ENCODE measurements around the gene APCDD1.
"Not testable (repeated sequence)": the region's sequence is repeated elsewhere in the genome, so short reads cannot be mapped to it uniquely, and the experiment has no call there.

APCDD1 gene

DNA sequence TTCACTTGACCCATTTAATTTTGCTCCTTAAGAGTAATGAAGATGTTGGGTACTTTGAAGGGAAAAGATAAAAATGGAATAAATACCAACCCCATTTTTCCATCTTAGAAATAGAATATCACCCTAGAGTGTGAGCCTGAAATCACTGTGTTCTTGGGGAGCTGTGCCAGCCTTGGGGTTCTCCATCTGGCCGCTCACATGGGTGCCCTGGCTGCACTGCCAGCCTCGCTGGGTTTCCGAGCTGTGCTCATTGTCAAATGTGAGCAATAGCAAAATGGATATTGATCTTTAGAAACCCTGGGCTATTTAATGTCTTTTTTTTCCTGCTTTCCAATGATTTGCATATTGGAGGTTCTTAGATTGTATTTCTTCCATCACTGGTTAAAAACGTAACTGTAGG is 9.3 kb downstream of the APCDD1 start:
- DNase-seq: no peak

DNA sequence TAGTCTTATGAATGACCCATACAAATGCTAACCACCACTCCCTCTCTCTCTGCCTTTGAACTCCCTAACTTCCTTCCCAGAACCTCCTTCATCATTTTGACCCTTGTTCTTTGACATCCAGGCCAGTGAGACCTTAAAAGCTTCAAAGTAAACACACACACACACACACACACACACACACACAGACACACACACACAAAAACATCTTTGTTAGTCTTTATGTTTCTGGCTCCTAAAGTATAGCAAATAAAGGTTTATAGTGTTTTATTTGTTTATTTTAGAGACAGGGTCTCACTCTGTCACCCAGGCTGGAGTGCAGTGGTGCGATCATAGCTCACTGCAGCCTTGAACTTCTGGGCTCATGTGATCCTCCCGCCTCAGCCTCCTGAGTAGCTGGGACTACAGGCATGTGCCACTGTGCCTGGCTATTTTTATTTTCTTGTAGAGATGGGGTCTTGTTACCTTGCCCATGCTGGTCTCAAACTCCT is 9.8 kb downstream of the APCDD1 start:
- DNase-seq: not testable (repeated sequence)

DNA sequence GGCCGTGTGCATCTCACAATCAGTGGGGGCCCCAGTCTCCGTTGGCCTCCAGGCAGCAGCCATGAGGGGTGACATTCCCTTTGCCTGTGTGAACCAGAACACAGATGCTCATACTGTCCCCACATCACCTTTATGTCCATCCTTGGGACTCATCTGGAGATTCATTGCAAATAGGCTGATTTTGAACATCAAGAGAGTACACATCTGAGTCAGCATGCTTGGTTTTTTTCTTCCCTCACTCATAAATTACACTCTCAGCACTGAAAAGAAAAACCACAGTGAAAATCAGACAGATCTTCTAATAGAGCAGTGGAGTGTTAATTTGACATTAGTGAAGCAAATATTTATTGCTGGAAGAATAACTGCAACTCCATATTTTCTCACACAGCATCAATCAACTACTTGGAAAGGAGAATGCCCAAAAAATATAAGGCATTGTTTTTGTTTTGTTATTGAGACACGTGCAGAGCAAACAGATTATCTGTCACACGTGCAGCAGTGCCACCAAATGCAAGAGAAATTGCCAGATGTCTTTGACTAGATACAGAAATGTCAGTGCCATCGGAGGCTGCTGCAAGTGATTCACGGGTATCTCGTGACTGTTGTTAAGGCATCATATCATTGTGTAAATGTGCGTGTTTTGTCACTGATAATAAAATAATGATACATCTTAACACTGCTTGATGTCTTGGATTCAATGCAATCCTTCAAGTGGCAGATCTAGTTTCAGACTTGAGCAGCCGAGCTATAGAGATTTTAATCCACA is 10.9 kb downstream of the APCDD1 start:
- no peak for DNase-seq

DNA sequence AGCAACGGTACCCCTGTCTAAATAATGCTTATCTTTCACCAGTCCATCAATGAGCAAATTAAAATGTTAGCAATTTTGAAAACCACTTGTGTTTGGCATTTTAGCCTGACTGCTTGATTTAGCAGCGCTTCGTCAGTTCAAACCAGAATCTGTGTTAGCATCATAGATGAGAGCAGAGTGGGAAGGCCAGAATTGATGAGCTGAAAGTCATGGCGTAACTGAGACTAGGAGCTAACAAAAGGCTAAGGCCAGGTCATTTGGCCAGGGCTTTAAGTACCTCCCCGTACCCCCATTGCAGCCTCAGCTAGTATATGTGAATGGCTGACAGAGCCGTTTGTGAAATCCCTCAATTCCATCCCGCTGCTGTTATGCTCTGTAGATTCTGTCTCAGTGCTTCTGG is 16.0 kb downstream of the APCDD1 start:
- DNase-seq: no peak

DNA sequence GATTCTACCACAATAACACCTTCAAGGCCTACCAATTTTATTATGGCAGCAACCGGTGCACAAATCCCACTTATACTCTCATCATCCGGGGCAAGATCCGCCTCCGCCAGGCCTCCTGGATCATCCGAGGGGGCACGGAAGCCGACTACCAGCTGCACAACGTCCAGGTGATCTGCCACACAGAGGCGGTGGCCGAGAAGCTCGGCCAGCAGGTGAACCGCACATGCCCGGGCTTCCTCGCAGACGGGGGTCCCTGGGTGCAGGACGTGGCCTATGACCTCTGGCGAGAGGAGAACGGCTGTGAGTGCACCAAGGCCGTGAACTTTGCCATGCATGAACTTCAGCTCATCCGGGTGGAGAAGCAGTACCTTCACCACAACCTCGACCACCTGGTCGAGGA is 17.1 kb downstream of the APCDD1 start:
- DNase-seq: no peak

DNA sequence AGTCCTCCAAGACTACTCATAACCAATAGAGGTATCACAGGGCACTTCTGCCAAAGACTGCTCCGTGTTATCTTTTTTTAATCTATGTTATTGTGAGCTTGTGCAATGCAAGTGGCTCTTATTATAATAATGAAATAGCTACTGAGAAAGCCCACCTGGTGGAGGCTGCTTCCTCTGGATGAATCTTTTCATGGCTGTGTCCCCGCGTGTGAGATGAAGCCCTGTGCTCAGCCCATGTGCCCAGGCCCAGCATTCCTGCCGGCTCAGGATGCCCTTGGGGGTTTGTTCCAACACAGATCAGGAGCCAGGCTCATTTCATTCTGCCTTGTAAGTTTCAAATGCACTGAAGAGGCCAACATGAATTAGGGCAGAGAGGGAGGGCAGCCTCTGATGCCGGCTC is 18.7 kb downstream of the APCDD1 start:
- DNase-seq: no peak

DNA sequence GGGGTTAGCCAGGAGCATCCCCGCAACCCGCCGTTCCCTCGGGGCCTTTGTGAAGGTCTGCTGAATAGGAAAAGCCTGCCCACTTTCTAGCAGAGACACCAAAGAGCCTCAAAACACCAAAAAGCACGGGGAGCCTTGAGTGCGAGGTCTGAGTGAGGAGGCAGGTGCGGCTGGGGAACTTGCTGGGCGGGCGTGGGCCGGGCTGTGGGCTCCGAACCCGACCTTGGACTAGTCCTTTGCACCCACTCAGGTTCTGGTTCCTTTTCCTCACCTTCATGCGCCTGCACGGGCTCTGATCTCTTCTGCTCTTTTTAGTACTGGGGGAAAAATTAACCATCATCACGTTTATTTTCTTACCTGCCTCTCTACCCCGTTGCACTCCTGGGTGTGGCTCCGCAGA is 19.9 kb downstream of the APCDD1 start:
- no peak for DNase-seq

DNA sequence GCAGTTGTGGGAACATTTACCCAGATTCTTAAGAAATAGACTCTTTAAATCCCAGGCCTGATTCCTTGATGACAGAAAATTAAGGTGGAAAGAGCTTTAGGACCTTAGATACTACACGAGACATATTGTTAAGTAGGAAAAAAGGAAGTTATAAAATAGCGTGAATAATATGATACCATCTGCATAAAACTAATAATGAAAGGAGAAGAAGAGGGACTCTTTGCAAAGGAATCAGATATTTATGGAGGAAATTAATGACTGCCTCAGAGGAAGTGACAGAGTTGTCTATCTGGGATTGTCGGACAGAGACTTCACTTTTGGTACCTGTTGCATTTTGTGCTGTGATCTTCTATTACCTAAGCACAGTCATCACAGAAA is 20.8 kb downstream of the APCDD1 start:
- no peak for DNase-seq

DNA sequence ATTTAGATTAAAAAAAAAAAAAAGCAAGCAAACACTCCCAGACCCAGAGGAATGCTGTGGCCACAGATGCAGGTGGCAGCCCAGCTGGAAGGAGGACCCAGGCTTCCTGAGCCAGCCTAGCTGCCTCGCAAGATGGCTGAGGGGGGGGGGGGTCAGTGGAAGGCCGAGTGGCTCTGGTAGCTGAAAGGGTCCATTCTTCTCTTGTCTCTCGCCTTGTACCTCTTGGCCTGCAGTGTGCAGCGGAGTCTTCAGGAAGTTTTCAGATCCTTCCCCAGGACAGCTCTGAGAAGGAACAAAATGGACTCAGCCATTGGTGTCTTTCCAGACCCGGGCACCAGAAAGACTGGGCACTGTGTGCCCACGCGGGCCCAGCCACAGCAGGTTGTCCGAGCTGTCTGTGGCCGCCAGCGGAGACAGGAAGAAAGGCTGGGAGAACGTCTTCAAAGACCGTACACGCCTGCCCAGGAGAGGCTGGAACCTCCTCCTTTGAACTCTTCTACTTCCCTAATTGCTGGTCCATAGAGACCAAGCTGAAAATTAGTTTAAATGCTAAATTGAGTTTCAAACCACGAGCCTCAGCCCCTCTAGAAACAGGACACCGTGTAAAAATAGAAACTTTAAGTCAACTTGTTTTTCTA is 21.3 kb downstream of the APCDD1 start:
- no peak for DNase-seq

DNA sequence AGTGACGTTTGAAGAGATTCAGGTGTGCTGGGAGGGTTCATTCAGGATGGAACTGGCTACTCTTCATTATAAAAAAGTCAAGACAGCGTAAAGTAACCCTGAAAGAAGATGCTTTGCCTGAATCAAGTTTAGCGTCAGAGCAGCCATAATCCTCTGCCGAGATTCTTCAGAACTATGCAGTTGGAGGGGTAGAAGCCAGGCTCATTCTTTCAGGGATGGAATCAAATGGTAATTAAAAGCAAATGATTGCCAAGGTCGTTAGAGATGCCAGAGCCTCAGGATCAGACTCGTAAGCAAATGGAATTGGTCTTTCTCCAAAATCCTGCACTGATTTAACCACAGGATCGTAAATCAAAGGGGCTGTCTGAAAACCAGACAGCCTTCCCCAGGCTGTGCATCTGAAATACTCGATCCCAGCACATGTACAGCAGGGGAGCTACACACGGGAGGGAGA is 21.9 kb downstream of the APCDD1 start:
- DNase-seq: no peak

DNA sequence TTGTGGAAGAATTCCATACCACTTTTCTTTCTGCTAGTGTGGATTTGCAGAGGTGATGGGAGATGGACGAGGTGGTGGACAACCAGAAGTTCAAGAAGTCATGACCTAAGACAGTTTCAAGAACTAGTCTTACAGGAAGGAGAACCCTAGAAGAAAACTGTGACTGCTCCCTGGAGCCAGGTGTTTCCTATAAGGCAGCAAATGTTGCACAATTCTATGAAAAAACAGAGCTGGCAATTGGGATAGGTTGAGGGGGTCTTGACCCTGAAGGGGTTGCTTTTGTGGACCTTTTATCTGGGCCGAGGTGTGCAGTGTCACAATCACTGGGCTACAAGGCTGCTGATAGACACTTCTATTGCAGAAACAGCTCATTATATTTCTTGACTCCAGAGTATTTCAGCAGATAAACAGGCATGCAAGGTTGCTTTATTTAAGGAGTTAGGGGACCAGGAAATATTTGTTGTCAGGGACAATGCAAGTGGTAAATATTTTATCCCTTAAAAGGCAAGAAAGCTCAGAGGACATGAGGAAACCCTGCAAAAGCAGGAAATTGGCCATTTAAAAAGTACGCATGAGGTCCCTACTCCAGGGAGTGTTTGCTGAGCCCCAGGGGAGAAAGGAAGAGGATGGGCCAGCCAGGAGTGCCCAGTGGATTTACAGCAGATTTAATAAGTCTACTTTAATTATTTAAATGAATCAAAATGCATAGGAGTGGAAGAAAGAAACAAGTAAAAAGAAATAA is 22.9 kb downstream of the APCDD1 start:
- no peak for DNase-seq

DNA sequence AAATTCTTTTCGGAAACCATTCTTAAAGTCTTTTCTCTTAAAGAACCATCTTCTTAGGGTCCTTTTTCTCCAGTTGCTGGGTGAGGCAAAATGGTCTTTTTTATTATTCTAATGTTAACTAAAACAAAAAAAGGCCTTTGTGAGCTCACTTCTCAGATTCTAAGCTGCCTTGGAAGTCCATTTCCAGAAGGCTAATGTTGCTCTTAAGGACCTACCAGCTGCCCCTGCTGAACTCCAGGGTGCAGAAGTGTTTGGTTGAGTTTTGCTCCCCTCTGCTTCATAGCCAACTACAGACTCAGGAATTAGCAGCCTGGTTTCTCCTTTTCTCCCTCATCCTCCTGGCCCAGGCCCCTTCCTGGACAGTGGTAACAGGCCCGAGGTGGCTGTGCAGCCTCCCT is 23.4 kb downstream of the APCDD1 start:
- DNase-seq: no peak

DNA sequence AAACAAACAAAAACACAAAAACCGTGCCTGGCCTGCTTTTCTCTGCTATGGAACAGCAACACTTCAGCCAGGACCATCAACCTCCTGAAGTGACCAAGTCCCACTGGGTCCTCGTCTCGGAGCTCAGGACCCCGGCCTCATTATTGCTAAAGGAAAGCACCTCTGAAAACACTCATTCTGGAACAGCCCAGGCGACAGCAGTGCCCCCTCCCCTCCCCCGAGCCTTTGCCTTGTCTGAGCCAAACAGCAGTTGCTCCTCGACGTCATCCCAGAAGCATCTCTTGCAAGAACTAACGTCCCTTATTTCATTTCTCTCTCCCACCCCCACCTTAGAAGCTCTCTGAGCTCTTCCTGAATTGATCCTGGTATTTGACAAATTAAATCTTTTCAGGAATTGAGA is 27.4 kb downstream of the APCDD1 start:
- no peak for DNase-seq

DNA sequence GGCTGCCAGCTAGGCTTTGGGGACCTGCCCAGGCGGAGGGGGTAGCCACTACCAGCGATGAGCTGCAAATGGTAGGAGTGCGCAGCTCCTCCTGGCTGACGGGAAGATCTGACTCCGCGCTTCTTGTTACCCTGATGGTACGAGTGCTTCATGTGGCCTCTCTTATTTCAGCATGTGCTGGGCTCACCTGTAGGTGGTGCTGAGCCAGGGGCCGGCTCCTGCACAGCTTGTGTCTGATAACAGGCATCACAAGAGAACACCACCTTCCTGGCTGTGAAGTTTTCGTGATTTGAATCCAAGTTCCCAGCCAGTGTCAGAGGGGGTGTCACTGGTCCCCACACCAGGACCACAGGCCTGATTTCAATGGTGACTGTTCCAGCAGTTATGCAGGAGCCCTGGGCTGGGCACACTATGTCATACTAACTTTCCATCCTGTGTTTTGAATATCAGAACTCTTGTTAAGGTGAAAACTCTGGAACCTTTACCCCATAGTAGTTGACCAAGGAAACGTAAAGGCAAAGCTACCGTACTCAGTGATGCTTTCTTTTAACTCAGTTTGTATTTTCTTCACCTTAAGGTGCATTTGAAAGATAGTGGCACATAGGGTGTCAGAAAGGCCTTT is 28.0 kb downstream of the APCDD1 start:
- no peak for DNase-seq

DNA sequence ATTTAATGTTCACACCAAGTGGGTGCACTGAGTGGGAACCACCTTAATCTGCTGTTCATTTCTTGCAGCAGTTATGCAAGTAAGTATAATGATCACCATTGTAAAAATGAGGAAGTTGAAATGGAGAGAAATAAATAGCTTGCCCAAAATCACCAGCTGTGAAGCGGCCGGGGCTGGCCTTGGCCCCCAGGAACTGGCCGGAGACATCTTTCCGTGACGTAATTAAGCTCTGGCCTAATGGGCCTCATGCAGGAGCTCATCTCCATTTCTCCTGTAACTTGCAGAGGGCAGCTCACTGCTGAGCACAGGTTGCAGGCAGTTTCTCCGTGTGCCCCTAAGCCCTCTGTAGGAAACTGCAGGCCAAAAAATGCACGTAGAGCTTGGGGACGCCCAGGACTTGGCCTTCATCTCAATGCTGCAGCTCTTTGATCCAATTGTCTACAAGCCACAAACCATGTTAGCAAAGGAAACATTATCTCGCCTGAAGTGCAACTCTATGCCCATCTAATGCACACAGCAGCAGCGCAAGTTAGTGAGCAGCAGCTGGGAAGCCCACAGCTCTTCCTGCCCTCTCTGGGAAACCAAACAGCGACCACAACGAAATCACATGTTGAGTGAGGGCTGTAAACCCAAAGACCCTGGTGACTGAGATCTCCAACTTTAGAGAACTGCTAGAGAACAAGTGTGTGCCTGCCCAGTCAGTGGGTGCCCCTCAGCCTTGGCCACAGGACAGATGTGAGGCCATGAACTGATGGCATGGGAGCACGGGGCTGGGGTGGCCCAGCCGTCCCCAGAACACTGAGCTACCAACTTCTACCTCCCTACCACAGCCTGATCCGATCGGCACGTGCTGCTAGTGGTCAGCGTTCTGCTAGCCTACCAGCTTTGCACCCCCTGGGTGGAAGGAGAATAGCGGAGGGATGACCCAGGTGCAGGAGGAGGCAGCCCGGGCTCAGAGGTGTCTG is 28.8 kb downstream of the APCDD1 start:
- DNase-seq: no peak

DNA sequence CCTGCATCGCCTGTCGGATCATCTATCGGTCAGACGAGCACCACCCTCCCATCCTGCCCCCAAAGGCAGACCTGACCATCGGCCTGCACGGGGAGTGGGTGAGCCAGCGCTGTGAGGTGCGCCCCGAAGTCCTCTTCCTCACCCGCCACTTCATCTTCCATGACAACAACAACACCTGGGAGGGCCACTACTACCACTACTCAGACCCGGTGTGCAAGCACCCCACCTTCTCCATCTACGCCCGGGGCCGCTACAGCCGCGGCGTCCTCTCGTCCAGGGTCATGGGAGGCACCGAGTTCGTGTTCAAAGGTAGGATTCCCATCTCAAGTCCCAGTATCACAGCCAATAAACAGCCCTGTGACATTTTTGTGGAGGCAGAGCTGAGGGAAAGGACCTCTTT is 31.0 kb downstream of the APCDD1 start:
- no peak for DNase-seq

DNA sequence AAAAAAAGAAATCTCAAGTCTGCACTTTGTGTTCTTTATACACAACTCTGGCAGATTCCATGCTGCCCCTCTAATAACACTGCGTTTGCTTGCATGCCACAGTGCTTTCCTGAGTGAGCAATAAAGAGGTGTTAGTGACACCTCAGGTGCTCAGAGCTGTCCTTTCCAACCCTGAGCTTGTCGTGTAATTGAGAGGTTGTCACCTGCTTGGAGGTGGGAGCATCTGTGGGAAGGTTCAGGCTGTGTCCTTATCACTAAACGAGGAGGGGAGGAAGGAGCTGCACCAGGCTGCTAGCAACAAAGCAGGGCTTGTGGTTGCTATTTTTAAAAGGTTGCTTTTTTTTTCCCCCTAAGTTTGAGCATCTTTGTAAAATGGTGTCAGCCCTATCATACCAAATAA is 31.9 kb downstream of the APCDD1 start:
- DNase-seq: no peak

DNA sequence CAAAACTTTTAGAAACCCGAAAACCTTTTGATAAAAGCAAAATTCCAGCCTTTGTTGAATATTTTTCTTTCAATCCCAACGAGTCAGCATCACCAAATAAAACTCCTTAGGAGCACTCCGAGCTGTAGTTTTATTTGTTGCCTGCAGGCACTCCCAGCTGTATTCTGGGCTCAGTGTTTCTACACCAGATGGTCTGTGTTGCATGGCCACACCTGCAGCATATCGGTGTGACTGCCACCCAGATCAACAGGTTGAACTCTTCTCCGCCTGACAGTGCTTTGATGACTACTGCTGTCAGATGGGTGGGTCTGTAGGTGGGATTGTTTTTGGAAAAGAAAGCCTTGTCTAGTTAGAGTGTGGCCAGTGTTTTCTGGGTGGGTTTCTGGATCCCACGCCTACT is 32.7 kb downstream of the APCDD1 start:
- DNase-seq: no peak

DNA sequence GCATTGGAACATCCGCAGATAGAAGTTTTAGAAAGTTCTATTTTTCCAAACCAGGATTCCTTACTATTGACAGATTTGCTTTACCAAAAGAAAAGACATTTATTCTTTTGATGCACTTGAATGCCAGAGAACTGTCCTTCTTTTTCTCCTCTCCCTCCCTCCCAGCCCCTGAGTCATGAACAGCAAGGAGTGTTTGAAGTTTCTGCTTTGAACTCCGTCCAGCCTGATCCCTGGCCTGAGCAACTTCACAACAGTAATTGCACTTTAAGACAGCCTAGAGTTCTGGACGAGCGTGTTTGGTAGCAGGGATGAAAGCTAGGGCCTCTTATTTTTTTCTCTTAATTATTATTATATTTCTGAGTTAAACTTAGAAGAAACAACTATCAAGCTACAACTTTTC is 33.6 kb downstream of the APCDD1 start:
- DNase-seq: no peak

DNA sequence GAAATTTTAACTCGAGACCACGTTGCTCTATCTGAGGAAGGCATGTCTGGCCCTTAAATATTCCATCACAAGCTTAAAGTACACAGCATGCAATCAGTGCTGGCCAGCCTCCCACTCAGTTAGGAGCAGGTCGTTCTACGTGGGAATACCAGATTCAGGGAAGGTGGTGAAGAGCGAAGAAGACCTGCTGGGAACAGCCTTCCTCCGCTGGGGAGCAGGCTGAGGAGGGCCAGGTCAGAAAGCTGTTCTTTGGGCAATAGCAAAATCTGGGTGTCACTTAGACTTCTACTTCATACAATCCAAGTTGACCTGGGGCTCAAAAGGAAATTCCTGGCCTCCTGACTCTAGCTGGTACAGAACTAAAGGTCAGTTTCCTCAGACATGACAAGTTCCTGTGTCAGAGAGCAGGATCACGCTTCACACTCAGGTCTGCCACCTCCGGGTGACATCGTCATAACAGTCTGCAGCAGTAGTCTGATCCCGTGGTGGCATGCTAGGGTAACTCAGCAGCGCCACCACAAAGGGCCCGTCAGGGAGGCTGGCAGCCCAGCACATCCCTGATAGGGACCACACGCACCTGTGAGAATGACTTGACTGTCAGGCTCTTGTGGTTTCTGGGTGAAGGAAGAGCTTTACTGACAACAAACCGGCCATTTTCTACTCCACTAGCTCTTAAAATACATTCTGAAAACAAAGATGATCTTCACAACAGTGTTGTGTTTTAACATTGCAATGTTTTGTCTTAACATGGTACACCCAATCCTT is 36.1 kb downstream of the APCDD1 start:
- no peak for DNase-seq

DNA sequence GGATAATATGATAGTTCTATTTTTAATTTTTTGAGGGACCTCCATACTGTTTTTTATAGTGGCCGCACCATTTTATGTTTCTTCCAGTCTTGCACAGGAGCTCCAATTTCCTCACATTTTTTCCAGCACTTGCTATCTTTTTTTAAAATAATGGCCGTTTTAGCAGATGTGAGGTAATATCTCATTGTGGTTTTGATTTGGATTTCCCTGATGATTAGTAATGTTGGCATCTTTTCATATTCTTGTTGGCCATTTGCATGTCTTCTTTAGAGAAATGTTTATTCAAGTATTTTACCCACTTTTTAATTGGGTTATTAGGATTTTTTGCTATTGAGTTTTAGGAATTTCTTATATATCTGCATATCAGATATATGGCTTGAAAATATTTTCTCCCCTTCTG is 41.5 kb downstream of the APCDD1 start:
- DNase-seq: no peak

Data from activated gamma-delta T cell (primary cell).